Lower leg skin (tissue), 4 donors: Measurements from ENCODE around the gene SIX3. TPM values are rescaled to one million over a fixed set of nuclear protein-coding genes. Genes with fewer than 3 reads are reported as not detected.

Experiments used
- DNase-seq, 2 donors: peaks; one replicate each; pipeline ENCODE4 v3.0.0-alpha.2; 2019; ENCODE audit warnings: low spot score in 2 of 2
- H3K4me3 ChIP-seq: fragments of 200-600 bp; sonication (generic); 2 replicates; pipeline ENCODE4 v1.5.1; 2017; ENCODE audit warnings: mild to moderate bottlenecking, low read depth; ENCODE audit not compliant: poor library complexity, severe bottlenecking
- CTCF ChIP-seq, 3 donors: fragments of 450-650 bp; IDR thresholded peaks; one replicate each; pipeline ENCODE4 v1.5.1; 2016; ENCODE audit warnings: antibody characterized with exemption in 3 of 3, mild to moderate bottlenecking in 3 of 3, moderate library complexity in 2 of 3
- POLR2A ChIP-seq, 2 donors: fragments of 450-650 bp; IDR thresholded peaks; one replicate each; pipeline ENCODE4 v1.6.1; 2016 to 2017; ENCODE audit warnings: antibody characterized with exemption in 2 of 2, mild to moderate bottlenecking in 1 of 2, moderate library complexity in 1 of 2
- WGBS, 2 donors: methylation state at CpG; one replicate each; pipeline ENCODE4 v1.1.5; 2018; 5-methylcytosine and 5-hydroxymethylcytosine counted together
- intact Hi-C: fragments of 100-400 bp; cut with DNase I; formaldehyde crosslinking; loops from one replicate; pipeline ENCODE4 v1.15.0; 2023; ENCODE audit warnings: low total_unique reads
- total RNA-seq, 4 donors: library from RNA; depleted of rRNA; stranded (reverse); fragments of >200 nt; gene quantifications; one replicate each; pipeline ENCODE4 v1.1.0, GENCODE V29; 2016

The SIX3 gene
- total RNA-seq, 4 donors from 2014 or later = not detected

GRCh38 chr2:44944102-44944951, 2.8 kb downstream of the SIX3 start:
- no peak overlapping the region for H3K4me3 ChIP-seq
- TF ChIP-seq CTCF (IDR thresholded peaks at IDR 0.05) (no peak), POLR2A (IDR thresholded peaks at IDR 0.05) (no peak)
- intact Hi-C loops = no loop called here
- 11 to 16% methylated on average over 48 of the region's 62 CpGs for WGBS, 2 donors
- no peak for DNase-seq

- TF ChIP-seq POLR2A (IDR thresholded peaks at IDR 0.05) = no peak
- no peak for TF ChIP-seq CTCF (IDR thresholded peaks at IDR 0.05)
- no peak for DNase-seq
- no peak overlapping the region for H3K4me3 ChIP-seq
- intact Hi-C loops = no loop called here
- 30 to 32% methylated on average over 18 of the region's 18 CpGs for WGBS, 2 donors
These were observed 3.6 kb downstream of the SIX3 start for GRCh38 chr2:44944952-44945612.

- no peak for DNase-seq
- TF ChIP-seq CTCF (IDR thresholded peaks at IDR 0.05) (no peak), POLR2A (IDR thresholded peaks at IDR 0.05) (no peak)
- 83 to 84% methylated on average over 16 of the region's 16 CpGs for WGBS, 2 donors
- intact Hi-C loops = no loop called here
- no peak overlapping the region for H3K4me3 ChIP-seq
These were observed 4.3 kb downstream of the SIX3 start for GRCh38 chr2:44945676-44946371.

- DNase-seq = no peak
- TF ChIP-seq CTCF (IDR thresholded peaks at IDR 0.05) (no peak), POLR2A (IDR thresholded peaks at IDR 0.05) (no peak)
- no peak overlapping the region for H3K4me3 ChIP-seq
- intact Hi-C loops = no loop called here
- 86% methylated on average over 11 of the region's 11 CpGs for WGBS, 2 donors
These were observed 5.0 kb downstream of the SIX3 start for GRCh38 chr2:44946372-44947027.

- no peak overlapping the region for H3K4me3 ChIP-seq
- intact Hi-C loops = no loop called here
- WGBS, 2 donors = 82 to 86% methylated on average over 5 of the region's 5 CpGs
- DNase-seq = no peak
- TF ChIP-seq POLR2A (IDR thresholded peaks at IDR 0.05) (no peak), CTCF (IDR thresholded peaks at IDR 0.05) (no peak)
These were observed 5.5 kb downstream of the SIX3 start for GRCh38 chr2:44947028-44947375.
